IPS DF 6.9 (cell line): ENCODE data around the gene MT1M.
A peak's percentile ranks its signal among the peaks of the same experiment; 100 is the strongest.
"Not testable (repeated sequence)": the region's sequence is repeated elsewhere in the genome, so short reads cannot be mapped to it uniquely, and the experiment has no call there.

ENCODE experiments used
- DNase-seq: peaks from one replicate; pipeline ENCODE4 v3.0.0-alpha.2; 2013; ENCODE audit warnings: low read depth, low spot score
- H3K27ac ChIP-seq: one replicate; pipeline ENCODE4 v1.5.1; 2013; ENCODE audit warnings: low read length, control low read depth
- H3K27me3 ChIP-seq: 2 replicates; pipeline ENCODE4 v1.6.1; 2013; ENCODE audit warnings: mild to moderate bottlenecking, low read length; ENCODE audit not compliant: control insufficient read depth, insufficient read depth
- H3K36me3 ChIP-seq: 2 replicates; pipeline ENCODE4 v1.6.1; 2013; ENCODE audit warnings: low read length; ENCODE audit not compliant: control insufficient read depth, insufficient read depth
- H3K4me1 ChIP-seq: 2 replicates; pipeline ENCODE4 v1.6.1; 2013; ENCODE audit warnings: low read length; ENCODE audit not compliant: control insufficient read depth, insufficient read depth
- H3K4me3 ChIP-seq: 2 replicates; pipeline ENCODE4 v1.5.1; 2013; ENCODE audit warnings: mild to moderate bottlenecking, low read length
- H3K9me3 ChIP-seq: 2 replicates; pipeline ENCODE4 v1.6.1; 2013; ENCODE audit warnings: low read length, inconsistent platforms; ENCODE audit not compliant: control insufficient read depth, insufficient read depth
- WGBS: extraction: QIAGEN DNeasy Blood & Tissue Kit; methylation state at CpG from one replicate; pipeline ENCODE4 v1.1.7; 2013; ENCODE audit warnings: mixed read lengths, missing lambda C conversion rate; ENCODE audit not compliant: insufficient read length, insufficient coverage; 5-methylcytosine and 5-hydroxymethylcytosine counted together

Gene MT1M

GRCh38 chr16:56618138-56618537 lies 14.3 kb upstream of the MT1M start:
- Histone ChIP-seq H3K36me3 (no peaks in the 10 kb centered on the region), H3K27me3 (peaks cover 51% of the 10 kb centered on the region), H3K4me3 (no peak overlapping the region), H3K4me1 (peaks cover 3% of the 10 kb centered on the region; the same call in 1 of the 2 replicates), H3K9me3 (no peaks in the 10 kb centered on the region), H3K27ac (no peak overlapping the region)
- no peak for DNase-seq
- no CpG with 5 or more reads among the region's 6 CpGs for WGBS

DNA sequence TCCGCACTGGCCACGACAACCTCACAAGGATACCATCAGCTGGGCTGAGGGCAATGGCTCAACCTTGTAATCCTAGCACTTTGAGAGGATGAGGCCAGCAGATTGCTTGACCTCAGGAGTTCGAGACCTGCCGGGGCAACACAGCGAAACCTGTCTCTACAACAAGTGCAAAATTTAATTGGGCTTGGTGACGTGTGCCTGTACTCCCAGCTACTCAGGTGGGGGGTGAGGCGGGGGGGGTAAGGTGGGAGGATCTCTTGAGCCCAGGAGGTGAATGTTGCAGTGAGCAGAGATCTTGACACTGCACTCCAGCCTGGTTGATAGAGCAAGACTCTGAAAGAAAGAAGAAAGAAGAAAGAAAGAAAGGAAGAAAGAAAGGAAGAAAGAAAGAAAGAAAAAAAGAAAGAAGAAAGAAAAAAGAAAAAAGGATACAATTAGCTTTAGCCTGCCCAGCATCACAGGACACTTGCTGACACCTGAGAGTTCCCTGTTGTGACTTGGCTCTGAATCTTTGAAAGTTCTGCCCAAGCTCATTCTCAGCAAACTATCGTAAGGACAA lies 12.0 kb upstream of the MT1M start:
- Histone ChIP-seq H3K9me3 (no peaks in the 10 kb centered on the region), H3K4me3 (no peak overlapping the region), H3K4me1 (peaks cover 6% of the 10 kb centered on the region), H3K27me3 (peaks cover 68% of the 10 kb centered on the region), H3K27ac (no peak overlapping the region), H3K36me3 (no peaks in the 10 kb centered on the region)
- DNase-seq: no peak
- no CpG with 5 or more reads among the region's 8 CpGs for WGBS

DNA sequence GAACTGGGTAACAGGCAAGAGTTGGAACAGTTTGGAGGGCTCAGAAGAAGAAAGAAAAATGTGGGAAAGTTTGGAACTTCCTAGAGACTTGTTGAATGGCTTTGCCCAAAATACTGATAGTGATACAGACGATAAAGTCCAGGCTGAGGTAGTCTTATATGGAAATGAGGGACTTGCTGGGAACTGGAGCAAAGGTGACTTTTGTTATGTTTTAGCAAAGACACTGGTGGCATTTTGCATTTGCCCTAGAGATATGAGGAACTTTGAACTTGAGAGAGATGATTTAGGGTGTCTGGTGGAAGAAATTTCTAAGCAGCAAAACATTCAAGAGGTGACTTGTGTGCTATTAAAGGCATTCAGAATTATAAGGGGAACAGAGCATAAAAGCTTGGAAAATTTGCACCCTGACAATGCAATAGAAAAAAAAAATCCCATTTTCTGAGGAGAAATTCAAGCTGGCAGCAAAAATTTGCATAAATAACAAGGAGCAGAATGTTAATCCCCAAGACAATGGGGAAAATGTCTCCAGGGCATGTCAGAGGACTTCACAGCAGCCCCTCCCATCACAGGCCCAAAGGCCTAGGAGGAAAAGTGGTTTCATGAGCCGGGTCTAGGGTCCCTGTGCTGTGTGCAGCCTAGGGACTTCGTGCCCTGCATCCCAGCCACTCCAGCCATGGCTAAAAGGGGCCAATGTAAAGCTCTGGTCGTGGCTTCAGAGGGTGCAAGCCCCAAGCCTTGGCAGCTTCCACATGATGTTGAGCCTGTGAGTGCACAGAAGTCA lies 10.6 kb upstream of the MT1M start:
- not testable (repeated sequence) for H3K4me1 ChIP-seq, H3K27ac ChIP-seq, H3K36me3 ChIP-seq, H3K9me3 ChIP-seq, DNase-seq, H3K4me3 ChIP-seq
- no CpG with 5 or more reads among the region's 4 CpGs for whole genome bisulfite sequencing
- peaks cover 72% of the 10 kb centered on the region for H3K27me3 ChIP-seq

DNA sequence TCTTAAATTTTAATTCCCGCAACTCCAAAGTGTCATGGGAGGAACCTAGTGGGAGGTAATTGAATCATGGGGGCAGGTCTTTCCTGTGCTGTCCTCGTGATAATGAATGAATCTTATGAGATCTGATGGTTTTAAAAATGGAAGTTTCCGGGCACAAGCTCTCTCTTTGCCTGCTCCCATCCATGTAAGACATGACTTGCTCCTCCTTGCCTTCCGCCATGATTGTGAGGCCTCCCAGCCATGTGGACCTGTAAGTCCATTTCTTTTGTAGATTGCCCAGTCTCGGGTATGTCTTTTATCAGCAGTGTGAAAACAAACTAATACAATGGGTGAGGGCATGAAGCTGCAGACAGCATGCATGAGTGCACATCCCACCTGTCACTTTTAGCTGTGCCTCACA lies 9.3 kb upstream of the MT1M start:
- H3K27me3 ChIP-seq: peaks cover 63% of the 10 kb centered on the region

GRCh38 chr16:56623637-56624036 lies 8.8 kb upstream of the MT1M start:
- peaks cover 61% of the 10 kb centered on the region for H3K27me3 ChIP-seq
- no CpG with 5 or more reads among the region's 2 CpGs for WGBS

More for the DNA sequence above, 9.3 kb upstream of the MT1M start:
- H3K4me1 ChIP-seq, H3K36me3 ChIP-seq, DNase-seq, H3K4me3 ChIP-seq, H3K9me3 ChIP-seq, H3K27ac ChIP-seq: not testable (repeated sequence)
- no CpG with 5 or more reads among the region's 5 CpGs for WGBS

GRCh38 chr16:56625140-56625942 lies 7.1 kb upstream of the MT1M start, which contains the start of gene MT1E:
Gene MT1E, plus strand, starts transcription at chr16:56625781. Its CDS starts 71 bp downstream, at chr16:56625852.
- H3K27me3 ChIP-seq: peaks cover 64% of the 10 kb centered on the region
- H3K4me1 ChIP-seq: peaks cover 3% of the 10 kb centered on the region
- WGBS: no CpG with 5 or more reads among the region's 62 CpGs
- H3K36me3 ChIP-seq: no peaks in the 10 kb centered on the region
- DNase-seq: no peak
- no peaks in the 10 kb centered on the region for H3K9me3 ChIP-seq
- H3K4me3 ChIP-seq: peak within 1 kb of the TSS; percentile 19; the same call in 1 of the 2 replicates
- no peak within 1 kb of the TSS for H3K27ac ChIP-seq

More at GRCh38 chr16:56623637-56624036, 8.8 kb upstream of the MT1M start:
- DNase-seq: no peak
- Histone ChIP-seq H3K9me3 (no peaks in the 10 kb centered on the region), H3K4me3 (no peak overlapping the region), H3K27ac (no peak overlapping the region), H3K36me3 (no peaks in the 10 kb centered on the region), H3K4me1 (peaks cover 3% of the 10 kb centered on the region)

- Histone ChIP-seq H3K4me1 (peaks cover 3% of the 10 kb centered on the region), H3K27me3 (peaks cover 68% of the 10 kb centered on the region), H3K36me3 (no peaks in the 10 kb centered on the region), H3K9me3 (no peaks in the 10 kb centered on the region), H3K4me3 (no peak overlapping the region; the same call in 1 of the 2 replicates), H3K27ac (no peak overlapping the region)
- no peak for DNase-seq
- no CpG with 5 or more reads among the region's 16 CpGs for WGBS
These were observed 6.4 kb upstream of the MT1M start for GRCh38 chr16:56625943-56626654.

DNA sequence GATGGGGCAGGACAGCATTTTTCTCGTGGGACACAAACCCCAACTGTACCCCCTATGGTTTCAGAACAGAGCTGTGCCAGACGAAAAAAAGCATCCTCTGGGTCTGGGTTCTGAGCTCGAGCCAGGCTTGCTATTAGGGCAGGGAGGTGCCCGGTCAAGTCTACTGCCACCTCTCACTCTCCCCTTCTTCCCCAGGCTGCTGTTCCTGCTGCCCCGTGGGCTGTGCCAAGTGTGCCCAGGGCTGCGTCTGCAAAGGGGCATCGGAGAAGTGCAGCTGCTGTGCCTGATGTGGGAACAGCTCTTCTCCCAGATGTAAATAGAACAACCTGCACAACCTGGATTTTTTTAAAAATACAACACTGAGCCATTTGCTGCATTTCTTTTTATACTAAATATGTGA lies 5.8 kb upstream of the MT1M start:
- H3K4me3 ChIP-seq: no peak overlapping the region
- H3K27ac ChIP-seq: no peak overlapping the region
- no CpG with 5 or more reads among the region's 7 CpGs for WGBS
- H3K9me3 ChIP-seq: no peaks in the 10 kb centered on the region
- no peak for DNase-seq
- no peaks in the 10 kb centered on the region for H3K36me3 ChIP-seq
- peaks cover 3% of the 10 kb centered on the region for H3K4me1 ChIP-seq
- H3K27me3 ChIP-seq: peaks cover 74% of the 10 kb centered on the region

GRCh38 chr16:56628486-56629350 lies 3.7 kb upstream of the MT1M start:
- H3K4me1 ChIP-seq: peaks cover 3% of the 10 kb centered on the region
- no peak overlapping the region for H3K4me3 ChIP-seq
- no peaks in the 10 kb centered on the region for H3K36me3 ChIP-seq
- WGBS: no CpG with 5 or more reads among the region's 9 CpGs
- H3K9me3 ChIP-seq: no peaks in the 10 kb centered on the region
- peaks cover 85% of the 10 kb centered on the region for H3K27me3 ChIP-seq
- DNase-seq: no peak
- no peak overlapping the region for H3K27ac ChIP-seq
